DOHH2 (cell line): ENCODE data around the gene ADCY5.

ENCODE experiments used
- CTCF ChIP-seq: fragments of 200-600 bp; sonication (generic); IDR thresholded peaks from one replicate; pipeline ENCODE4 v1.5.1; 2014; ENCODE audit warnings: antibody characterized with exemption, mild to moderate bottlenecking, low read depth, low read length; ENCODE audit not compliant: poor library complexity, severe bottlenecking
- EZH2phosphoT487 ChIP-seq: fragments of 200-600 bp; sonication (generic); IDR thresholded peaks from 2 replicates; pipeline ENCODE4 v1.6.1; 2017; ENCODE audit warnings: borderline replicate concordance, mild to moderate bottlenecking, antibody characterized with exemption, low read length, moderate library complexity, mixed read lengths

GRCh38 chr3:123236902-123237301, 212.0 kb downstream of the ADCY5 start:
- TF ChIP-seq CTCF (no peak), EZH2phosphoT487 (no peak)
